GM12801 (cell line): ENCODE data around the gene ATP10A.

Source experiments
- CTCF ChIP-seq: IDR thresholded peaks from one replicate; pipeline ENCODE4 v1.5.1; 2011; ENCODE audit warnings: control low read depth; ENCODE audit not compliant: insufficient read length; ENCODE audit errors: extremely low read depth

The ATP10A gene

GRCh38 chr15:25789616-25789999 is 73.5 kb downstream of the ATP10A start:
- no peak for TF ChIP-seq CTCF

GRCh38 chr15:25789211-25789610 is 73.9 kb downstream of the ATP10A start:
- TF ChIP-seq CTCF, result no peak

- TF ChIP-seq CTCF, result no peak
Measured at GRCh38 chr15:25787855-25788520, 75.1 kb downstream of the ATP10A start.

- no peak for TF ChIP-seq CTCF
Measured at GRCh38 chr15:25787381-25787780, 75.7 kb downstream of the ATP10A start.

- no peak for TF ChIP-seq CTCF
Measured at GRCh38 chr15:25786040-25786439, 77.1 kb downstream of the ATP10A start.

GRCh38 chr15:25785641-25786025 is 77.5 kb downstream of the ATP10A start:
- no peak for TF ChIP-seq CTCF

GRCh38 chr15:25784876-25785640 is 78.1 kb downstream of the ATP10A start:
- no peak for TF ChIP-seq CTCF
